ENCODE results near the gene VPS45.

The VPS45 gene

GRCh38 chr1:150194381-150195031 lies 126.9 kb downstream of the VPS45 start:
- Histone ChIP-seq H3K36me3 (ENCODE audit: insufficient read depth, low read length) (no peaks in the 10 kb centered on the region), H3K9ac (ENCODE audit: low read depth, low read length) (no peak overlapping the region), H3K9me3 (ENCODE audit: insufficient read depth, low read depth, low read length) (peaks cover 4% of the 10 kb centered on the region; the same call in 1 of the 2 replicates), H3K4me3 (ENCODE audit: low read length) (no peak overlapping the region), H3K4me1 (ENCODE audit: insufficient read depth, low read length) (no peaks in the 10 kb centered on the region; the same call in 1 of the 2 replicates), H3K27ac (ENCODE audit: low read depth, low read length) (peak overlapping the region; percentile 24; the same call in 1 of the 2 replicates), H3K27me3 (ENCODE audit: insufficient read depth, low read length) (no peaks in the 10 kb centered on the region)
- 74% methylated on average over 4 of the region's 4 CpGs for WGBS
